Dedifferentiated amniotic fluid mesenchymal stem cell (primary cell): ENCODE results near the gene CCDC92B.
"Not testable (repeated sequence)": the region's sequence is repeated elsewhere in the genome, so short reads cannot be mapped to it uniquely, and the experiment has no call there.

Experiments used
- DNase-seq: peaks from one replicate; pipeline ENCODE4 v3.0.0-alpha.2; 2016; ENCODE audit errors: extremely low spot score

Gene CCDC92B

DNA sequence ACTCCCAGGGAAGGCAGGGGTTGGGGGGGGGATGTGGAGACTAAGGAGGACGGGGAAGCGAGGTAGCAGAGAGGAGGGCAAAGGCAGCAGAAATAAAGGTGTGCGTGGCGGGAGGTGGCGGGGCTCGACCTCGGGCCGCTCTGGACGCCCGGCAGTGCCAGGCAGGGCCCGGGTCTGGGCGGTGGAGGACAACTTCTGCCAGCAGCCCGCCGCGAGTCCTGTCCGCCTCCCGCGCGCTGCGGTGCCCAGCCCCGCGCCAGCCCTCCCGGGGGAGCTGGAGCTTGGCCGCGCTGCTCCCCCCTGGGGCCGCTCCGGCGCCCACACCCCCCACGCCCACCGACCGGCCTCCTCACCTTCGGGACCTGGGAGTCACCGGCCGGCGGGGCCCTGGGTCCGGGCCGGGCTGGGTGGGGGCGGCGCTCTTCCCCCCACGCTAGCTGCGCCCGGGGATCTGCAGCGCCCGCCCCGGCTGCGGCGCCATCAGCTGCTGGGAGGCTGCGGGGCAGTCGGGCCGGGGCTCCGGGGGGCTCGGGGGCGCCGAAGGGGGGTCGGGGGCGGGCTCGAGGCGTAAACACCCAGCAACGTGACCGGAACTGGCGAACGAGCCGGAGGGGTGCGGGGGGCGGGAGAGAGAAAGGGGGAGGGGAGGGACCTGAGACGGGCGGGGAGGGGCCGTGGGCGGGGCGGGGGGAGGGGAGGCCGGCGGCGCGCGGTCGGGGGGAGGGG lies at the start of gene CCDC92B:
Gene CCDC92B (minus strand): TSS at position 595 of the 726 bp plus-strand sequence. CDS start 14,507 bp downstream, outside the sequence.
- no peak for DNase-seq

DNA sequence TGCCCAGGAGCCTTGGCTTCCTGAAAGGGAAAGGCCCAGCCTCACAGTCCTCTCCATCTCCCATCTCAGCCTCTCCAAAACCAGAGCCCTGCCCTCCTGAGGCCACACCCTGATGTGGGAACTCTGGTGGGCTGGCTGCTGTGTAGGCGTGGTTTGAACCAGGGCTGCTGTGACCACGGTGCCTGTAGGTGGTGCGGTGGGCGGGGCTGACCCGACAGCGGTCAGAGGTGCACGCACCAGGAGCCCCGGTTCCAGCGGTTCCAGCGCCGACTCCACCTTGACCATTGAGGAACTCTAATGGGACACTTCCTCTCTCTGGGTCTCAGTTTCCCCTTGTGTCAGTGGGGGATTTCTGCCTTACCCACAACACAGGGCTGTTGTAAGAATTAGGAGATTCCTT lies 49.2 kb upstream of the CCDC92B start:
- no peak for DNase-seq

DNA sequence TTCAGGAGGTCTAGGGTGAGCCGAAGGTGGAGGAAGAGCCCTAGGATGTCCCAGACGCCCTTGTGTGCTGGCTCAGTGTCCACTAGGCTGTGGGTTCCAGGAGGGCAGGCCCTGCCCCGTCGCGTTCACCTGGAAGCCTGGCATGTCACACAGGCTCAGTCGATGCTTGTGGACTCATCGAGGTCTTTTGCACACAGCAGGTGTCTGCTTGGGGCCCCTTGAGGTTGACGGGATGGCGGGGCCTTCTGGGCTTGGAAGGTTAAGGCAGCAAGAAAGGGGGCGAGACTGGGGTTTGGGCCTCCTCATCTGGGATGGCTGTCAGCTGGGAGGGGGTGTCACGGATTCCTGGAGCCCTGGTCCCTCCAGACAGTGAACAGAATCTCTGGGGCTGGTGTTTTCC lies 48.7 kb upstream of the CCDC92B start:
- DNase-seq, result no peak

DNA sequence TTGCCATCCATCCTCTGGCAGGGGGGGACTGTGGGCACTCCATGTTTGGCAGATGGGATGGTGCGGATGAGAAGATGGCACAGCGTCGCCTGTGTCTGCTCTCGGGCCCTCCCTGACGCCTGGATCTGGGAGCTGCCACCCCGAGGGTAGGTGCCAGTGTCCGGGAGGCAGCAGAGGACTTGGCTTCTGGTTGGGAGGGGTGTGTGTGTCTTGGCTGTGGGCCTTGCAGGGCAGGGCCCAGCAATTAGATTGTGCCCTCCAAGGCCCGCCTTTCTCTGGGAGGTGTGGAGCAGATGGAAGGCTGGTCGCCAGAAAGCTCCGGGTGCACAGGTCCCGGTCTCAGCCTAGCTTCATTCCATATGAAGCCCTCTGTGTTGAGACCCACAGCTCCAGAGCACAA lies 48.2 kb upstream of the CCDC92B start:
- no peak for DNase-seq

DNA sequence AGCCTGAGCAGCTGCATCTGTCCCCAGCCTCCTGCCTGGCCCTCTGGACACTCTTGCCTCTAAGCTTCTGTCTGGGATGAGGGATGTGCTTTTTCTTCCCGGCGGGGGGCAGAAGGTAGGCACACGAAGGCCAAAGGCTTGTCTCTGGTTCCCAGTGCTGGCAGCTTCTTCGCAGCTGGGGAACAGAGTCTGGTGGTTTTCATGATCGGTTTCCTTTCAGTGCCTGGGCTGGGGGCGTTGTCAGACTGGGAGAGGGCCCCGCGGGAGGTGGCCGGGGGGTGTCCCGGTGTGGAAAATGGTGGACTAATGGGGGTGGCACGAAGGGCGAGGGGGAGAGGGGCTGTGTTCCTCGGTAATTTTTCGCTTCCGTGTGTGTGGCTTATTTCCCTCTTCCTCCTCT lies 47.8 kb upstream of the CCDC92B start:
- no peak for DNase-seq

DNA sequence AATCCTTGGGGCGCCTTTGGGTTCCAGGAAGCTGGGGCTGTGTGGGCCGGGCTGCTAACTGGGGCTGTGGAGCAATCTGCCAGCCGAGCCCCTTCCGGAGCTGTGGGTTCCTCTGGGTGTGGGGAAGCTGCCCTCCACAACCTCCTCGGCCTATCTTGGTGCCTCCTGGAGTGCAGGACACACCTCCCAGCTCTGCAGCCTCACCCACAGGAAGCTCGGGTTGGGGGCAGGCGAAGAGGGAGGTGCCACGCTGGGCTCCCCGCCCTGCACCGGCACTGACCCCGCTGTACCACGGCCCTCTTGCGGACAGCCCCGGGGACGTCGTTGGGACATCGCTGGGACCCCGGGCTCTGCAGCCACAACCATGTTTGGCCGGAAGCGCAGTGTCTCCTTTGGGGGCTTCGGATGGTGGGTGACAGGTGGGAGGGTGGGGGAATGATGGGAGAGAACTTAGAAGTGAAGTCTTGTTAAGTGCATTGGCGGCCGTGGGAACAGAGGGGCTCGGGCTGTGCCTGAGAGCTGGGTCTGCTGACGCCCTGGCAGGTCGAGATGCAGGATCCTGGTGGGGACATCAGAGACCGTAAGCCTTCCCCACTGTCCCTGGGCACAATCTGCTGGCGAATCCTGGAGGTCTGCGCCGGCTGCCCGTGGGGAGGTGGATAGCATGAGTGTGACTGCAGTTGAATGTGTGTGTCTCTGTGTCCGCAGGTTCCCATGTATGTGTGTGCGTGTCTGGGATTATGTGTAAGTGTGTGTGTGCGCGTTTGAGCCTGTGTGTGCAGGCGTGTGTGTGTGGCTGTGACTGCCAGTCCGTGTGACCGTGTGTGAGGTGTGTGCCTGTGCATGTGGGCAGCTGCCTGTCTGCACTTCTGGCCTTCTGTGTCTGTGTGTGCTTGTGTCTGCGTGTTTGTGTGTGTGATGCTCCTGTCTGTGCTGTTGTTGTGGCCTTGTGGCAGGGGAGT lies 47.0 kb upstream of the CCDC92B start, which contains the start of gene RAP1GAP2:
Gene RAP1GAP2 (plus strand): TSS at position 275 of the 962 bp plus-strand sequence. CDS start 90 bp downstream, at position 365.
- DNase-seq, result no peak

DNA sequence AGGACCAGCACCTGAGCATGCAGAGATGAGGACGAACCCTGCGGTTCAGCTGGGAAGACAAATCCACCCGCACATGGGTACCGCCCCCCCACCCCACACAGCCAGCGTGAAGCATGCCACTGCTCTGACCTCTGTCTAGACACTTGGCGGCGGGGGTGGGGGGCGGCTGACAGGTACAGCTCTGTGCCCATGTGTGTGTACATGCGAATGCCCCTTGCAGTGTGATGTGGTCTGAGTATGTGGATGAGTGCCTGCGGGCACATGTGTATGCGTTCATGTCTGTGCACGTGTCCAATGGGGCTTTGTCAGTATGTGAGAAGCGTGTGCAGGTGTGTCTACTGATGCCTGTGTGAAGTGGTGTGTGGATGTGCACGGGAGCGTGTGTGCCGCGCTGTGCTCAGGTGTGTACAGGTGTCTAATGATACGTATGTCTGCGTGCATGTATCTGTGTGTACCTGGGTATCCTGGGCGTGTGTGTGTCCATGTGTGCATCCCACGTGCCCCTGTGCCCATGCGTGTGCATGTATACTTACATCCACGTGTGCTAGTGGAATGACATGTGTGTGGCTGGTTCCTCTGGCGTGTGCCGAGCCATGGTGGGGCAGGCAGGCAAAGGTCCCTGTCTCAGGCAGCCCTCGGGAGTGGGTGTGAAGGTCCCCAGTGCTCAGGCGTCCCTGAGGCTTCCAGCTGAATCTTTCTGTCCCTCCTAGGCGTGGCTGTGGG lies 46.1 kb upstream of the CCDC92B start:
- no peak for DNase-seq

DNA sequence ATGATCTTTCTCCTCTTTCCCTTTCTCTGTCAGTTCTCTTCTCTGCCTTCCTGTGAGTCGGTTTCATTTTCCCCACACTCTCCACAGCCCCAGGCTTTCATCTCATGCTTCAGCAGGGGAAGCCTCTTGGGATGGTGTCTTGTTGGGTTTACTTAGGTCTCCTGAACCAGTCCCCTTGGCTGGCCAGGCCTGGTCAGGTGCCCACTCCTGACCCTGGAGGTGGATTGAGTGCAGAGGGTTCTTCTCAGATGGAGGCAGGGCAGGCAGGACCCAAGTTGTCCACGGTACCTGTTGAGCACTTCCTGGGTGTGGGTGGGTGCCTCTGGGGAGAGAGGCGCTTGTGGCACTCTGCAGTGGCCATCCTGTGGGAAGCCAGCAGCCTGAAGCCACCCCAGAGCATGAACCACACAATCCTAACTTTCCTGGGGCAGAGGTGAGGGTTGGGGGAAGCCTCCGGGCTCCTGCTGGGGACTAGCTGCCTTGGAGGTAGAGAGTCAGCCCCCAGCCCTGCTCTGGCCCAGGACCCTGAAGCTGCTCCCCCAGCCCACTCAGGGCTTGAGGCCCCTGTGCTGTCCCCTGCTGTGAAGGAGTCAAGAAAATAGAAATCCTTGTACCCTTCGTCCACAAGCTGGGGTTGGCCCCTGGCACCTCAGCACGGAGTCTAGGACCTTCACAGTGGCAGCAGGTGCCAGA lies 44.8 kb upstream of the CCDC92B start:
- no peak for DNase-seq

DNA sequence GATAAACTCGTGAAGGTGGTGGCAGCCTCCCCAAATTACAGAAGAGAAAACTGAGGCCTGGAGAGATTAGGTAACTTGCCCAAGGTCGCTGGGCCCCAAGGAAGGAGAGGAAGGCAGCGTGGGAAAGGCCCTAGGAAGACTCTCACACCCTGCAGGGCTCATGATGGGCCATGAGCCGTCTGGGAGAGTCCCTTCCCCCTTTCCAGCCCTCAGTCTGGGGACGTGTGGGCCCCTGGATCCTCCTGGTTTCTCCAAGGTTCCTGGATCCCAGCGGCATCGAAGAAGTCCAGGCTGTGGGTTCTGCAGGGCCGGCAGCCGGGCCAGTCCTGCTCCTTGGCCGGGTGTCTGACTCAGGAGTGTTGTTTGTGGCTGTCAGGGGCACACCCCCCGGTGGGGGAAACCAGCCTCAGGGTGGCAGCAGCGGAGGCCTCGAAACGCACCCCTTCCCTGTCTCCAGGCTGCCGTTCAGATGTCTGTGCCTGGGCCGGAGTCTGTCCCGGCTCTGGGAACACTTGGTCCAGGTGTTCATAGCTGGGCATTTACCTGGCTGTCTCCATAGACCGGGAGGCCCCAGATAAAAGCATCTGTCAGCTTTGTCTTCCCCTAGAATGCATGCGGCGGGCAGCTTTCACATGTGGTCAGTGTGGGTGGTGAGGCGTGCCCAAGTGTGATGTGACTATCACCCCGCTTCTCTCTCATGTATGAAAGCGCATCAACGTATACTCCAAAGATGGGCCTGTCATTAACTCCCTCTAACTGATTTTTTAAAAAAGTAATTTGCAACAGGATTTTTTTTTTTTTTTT lies 43.1 kb upstream of the CCDC92B start:
- no peak for DNase-seq

DNA sequence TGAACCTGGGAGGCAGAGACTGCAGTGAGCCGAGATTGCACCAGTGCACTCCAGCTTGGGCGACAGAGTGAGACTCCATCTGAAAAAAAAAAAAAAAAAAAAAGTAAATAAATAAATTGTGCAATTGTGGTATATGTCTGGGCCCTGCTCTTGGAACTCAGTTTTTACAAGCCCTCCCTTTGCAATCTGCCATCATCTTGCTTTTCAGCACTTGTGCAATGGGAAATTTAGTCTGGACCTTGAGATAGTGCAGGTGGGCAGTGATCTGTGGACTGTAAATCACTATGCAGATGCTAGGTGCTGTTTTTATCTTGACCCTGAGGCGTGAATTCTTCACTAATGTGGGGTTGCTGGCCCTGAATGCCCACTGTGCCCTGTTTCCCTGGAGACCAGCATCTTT lies 40.2 kb upstream of the CCDC92B start:
- no peak for DNase-seq

DNA sequence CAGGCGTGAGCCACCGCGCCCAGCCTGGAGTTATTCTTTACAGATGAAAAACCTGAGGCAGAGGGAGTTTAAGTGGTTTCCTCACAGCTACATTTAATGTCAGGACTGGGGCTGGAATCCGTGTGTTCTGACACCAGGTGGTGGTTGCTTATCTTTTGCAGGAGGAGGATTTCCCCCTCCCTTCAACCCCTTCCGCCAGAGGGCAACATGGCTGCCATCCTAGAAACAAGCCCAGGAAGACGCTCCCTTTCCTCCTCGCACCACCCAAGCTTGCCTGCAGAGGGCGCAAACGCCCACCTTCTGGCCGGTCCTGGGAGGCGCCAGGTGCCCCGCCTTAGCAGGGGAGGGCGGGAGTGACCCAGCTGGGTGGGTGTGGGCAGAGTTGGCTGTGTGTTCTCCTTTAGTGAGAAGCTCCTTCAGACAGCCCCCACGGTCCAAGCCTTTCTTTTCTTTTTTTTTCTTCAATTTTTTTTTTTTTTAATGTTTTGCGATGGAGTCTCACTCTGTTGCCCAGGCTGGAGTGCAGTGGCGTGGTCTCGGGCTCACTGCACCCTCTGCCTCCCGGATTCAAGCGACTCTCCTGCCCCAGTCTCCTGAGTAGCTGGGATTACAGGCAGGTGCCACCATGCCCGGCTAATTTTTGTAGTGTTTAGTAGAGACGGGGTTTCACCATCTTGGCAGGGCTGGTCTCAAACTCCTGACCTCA lies 36.9 kb upstream of the CCDC92B start:
- peak; percentile 15 for DNase-seq

DNA sequence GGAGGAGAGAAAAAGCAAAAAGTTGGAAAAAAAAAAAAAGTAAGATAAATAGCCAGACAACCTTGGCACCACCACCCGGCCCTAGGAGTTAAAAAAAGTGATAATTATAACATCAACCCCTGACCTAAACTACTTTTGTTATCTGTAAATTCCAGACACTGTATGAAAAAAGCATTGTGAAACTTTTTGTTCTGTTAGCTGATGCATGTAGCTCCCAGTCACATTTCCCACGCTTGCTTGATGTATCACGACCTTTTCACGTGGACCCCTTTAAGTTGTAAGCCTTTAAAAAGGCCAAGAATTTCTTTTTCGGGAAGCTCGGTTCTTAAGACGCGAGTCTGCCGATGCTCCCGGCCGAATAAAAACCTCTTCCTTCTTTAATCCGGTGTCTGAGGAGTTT lies 35.9 kb upstream of the CCDC92B start:
- DNase-seq, result not testable (repeated sequence)

DNA sequence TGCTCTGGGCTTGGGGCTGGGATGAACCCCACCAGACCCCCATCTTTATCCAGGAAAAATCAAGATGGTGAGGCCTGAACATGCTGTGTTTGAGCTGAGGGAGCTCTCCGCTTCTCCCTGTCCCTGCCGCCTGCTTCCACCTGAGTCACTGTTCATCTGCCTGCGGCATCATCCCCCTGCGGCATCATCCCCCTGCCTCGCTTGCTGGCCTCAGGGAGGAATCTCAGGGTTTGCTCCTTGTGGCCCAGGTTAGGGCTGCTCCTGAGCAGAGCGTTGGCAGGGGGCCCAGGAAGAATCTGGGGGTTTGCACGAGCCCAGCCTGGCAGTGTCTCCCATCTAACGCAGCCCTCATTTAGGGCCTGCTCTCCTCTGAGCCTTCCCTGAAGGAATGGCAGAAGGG lies 35.4 kb upstream of the CCDC92B start:
- DNase-seq, result no peak

DNA sequence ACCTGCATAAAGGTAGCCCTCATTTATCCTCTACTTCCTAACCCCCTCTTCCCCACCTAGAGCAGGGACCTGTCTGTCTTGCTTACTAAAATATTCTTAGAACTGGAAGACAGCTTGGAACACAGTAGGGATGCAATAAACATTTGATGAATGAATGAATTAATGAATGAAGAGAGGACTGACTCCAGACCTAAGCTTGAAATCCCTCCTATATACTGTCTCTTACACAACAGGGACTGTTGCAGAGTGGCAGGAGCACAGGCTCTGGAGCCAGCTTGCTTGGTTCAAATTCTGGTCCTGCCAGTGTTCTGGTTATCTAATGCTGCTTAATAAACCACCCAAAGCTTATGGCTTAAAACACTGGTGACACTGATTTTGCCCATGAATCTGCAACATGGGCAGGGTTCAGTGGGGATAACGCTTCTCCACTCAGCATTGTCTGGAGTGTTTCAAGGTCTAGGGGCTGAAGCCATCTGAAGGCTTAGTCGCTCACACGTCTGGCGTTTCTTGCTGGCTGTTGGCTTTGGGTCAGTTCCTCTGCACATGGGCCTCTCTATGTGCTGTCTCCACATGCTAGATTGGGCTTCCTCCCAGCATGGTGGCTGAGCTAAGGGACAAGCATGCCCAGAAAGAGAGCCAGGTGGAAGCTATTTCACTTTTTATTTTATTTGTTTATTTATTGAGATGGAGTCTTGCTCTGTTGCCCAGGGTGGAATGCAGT lies 34.0 kb upstream of the CCDC92B start:
- DNase-seq, result no peak

DNA sequence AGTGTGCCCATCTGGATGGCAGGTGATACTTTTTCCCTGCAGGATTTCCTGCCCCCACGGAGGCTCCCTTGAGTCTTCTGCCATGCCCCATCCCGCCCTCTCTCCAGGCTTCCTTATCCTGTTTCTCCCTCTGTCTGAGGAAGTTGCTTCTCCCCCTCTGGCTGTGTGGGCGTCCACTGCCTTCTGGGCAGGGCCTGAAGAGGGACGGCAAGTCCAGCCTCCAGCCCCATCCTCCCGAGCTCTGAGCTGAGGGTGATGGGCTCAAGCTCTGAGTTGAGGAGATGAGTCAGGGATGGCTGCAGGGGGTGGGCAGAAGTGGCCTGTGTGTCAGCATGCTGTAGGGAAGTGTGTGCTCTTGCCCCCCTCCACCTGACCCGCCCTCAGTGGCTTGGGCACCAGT lies 32.6 kb upstream of the CCDC92B start:
- no peak for DNase-seq

DNA sequence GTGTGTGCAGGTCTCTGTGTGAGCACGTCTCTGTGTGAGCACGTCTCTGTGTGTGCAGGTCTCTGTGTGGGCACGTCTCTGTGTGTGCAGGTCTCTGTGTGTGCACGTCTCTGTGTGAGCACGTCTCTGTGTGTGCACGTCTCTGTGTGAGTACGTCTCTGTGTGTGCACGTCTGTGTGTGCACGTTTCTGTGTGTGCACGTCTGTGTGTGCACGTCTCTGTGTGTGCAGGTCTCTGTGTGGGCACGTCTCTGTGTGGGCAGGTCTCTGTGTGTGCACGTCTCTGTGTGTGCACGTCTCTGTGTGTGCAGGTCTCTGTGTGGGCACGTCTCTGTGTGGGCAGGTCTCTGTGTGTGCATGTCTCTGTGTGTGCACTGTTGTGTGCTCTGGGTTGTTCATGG lies 32.1 kb upstream of the CCDC92B start:
- DNase-seq, result not testable (repeated sequence)

DNA sequence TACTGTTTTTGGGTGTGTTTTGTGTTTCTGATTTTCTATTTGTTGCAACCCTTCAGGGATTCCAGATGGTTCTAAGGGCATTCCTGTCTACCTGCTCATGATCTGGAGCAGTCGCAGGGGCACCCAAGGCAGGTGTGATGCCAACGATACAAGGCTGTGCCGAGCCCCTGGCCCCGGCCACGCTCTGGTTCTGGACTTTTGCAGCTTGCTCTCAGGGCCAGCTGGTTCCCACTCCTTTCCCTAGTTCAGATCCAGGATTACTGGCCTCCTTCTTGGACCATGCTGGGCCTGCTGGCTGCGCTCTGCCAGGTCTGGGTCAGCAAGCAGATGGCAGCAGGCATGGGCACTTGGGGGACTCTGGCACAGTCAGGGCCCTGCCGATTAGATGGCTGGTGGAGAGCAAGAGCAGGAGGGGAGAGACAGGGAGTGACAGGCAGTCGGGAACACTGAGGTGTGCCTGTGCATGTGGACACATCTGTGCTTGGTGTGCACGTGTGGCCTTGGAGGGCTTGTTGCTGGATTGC lies 31.5 kb upstream of the CCDC92B start:
- DNase-seq, result no peak

DNA sequence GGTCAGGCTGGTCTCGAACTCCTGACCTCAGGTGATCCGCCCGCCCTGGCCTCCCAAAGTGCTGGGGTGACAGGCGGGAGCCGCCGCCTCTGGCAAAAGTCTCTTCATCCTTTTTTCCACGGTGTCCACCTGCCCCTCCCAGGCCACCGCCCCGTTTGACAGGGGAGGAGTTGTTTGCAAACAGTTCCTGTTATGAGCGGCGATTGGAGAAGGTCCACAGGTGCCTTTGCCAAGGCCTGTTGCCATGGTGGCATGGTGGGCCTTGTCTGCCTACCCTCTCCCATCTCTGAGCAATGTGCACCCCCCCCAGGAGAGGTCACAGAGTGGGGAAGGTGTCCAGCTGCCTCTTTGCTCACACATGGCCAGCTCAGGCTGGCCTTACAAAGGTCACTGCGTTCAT lies 30.8 kb upstream of the CCDC92B start:
- no peak for DNase-seq

DNA sequence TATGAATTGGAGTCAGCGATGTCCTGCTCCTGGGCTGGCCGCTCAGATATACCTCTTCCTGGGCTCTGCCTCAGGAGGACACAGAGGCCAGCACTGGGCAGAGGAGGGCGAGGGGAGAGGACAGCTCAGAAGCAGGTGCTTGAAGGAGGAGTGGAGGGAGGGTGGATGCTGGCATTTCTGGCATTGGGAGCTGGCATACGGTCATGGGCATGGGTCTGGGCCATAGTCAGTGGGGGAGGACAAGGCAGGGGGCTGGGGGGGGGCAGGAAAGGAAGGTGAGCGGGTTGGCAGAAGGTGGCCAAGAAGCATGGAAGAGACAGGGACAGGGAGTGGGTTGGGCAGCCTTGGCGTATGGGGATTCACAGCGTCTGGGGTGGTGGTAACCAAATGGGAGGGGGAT lies 30.1 kb upstream of the CCDC92B start:
- no peak for DNase-seq
